HCT116 (cell line): ENCODE measurements around the gene PHC3. TPM values are rescaled to one million over a fixed set of nuclear protein-coding genes. Genes with fewer than 3 reads are reported as not detected.

Experiments used
- ATAC-seq: fragments of 200-7000 bp; cut with Tn5 transposase; 2 replicates; pipeline ENCODE4 v1.9.1; 2020; ENCODE audit warnings: mild to moderate bottlenecking, moderate library complexity
- BruUV-seq: library from RNA; stranded (reverse); fragments of 400-500 nt; replicated peaks from 2 replicates; lab custom pipeline; 2021; lab: Mats Ljungman, UMichigan
- CTCF ChIA-PET: fragments of 300-600 bp; sonication (Branson Sonifier 250); formaldehyde crosslinking; loops from one replicate; lab custom pipeline; 2021; ENCODE audit warnings: antibody characterized with exemption; lab: Charles Lee
- POLR2A ChIA-PET: fragments of 300-600, 350-600 bp; sonication (Branson Sonifier 250); formaldehyde crosslinking; loops from one replicate; lab custom pipeline; 2021; ENCODE audit warnings: antibody characterized with exemption; lab: Charles Lee
- RAD21 ChIA-PET, 2 experiments: fragments of 300-600 bp; sonication (Branson Sonifier 250); formaldehyde crosslinking; loops; one replicate each; lab custom pipeline; 2023; ENCODE audit warnings: low total read pairs in 2 of 2; ENCODE audit not compliant: uncharacterized antibody in 2 of 2, unreplicated experiment in 2 of 2, low non-redundant PET in 1 of 2; lab: Charles Lee
- DNase-seq: peaks from one replicate; pipeline ENCODE4 v3.0.0-alpha.2; 2010; ENCODE audit warnings: low read depth, low spot score
- H2AFZ ChIP-seq: fragments of 200-600 bp; shearing (Covaris generic), sonication (generic); 2 replicates; pipeline ENCODE4 v1.6.1; 2017; ENCODE audit warnings: low read depth, mixed run types, mixed read lengths, antibody characterized with exemption, low read length; ENCODE audit not compliant: poor library complexity, severe bottlenecking
- H3K27ac ChIP-seq: 2 replicates; pipeline ENCODE4 v1.5.1; 2012; ENCODE audit warnings: low read depth, low read length
- H3K27me3 ChIP-seq: fragments of 200-600 bp; sonication (generic); 2 replicates; pipeline ENCODE4 v1.6.1; 2016; ENCODE audit warnings: mixed run types, low read length, mixed read lengths; ENCODE audit not compliant: insufficient read depth
- H3K36me3 ChIP-seq, 2 experiments: fragments of 200-500 bp in 1 of 2; fragments of 200-600 bp in 1 of 2; sonication (Bioruptor generic) in 1 of 2; sonication (generic) in 1 of 2; 2 replicates each; pipeline versions ENCODE4 v1.5.1 to v1.6.1; 2014 to 2016; ENCODE audit warnings: low read length in 2 of 2, inconsistent platforms in 1 of 2, mixed read lengths in 1 of 2, mixed run types in 1 of 2; ENCODE audit not compliant: insufficient read depth in 2 of 2, control insufficient read depth in 1 of 2
- H3K4me1 ChIP-seq, 2 experiments: fragments of 200-600 bp in 1 of 2; sonication (generic) in 1 of 2; 2 replicates each; pipeline versions ENCODE4 v1.5.1 to v1.6.1; 2012 to 2017; ENCODE audit warnings: low read length in 2 of 2, inconsistent platforms in 1 of 2, mild to moderate bottlenecking in 1 of 2, mixed read lengths in 1 of 2, mixed run types in 1 of 2, moderate library complexity in 1 of 2; ENCODE audit not compliant: insufficient read depth in 2 of 2, control insufficient read depth in 1 of 2
- H3K4me2 ChIP-seq: fragments of 200-600 bp; sonication (generic); 2 replicates; pipeline ENCODE4 v1.6.1; 2017; ENCODE audit warnings: mixed run types, low read length, mixed read lengths
- H3K4me3 ChIP-seq, 2 experiments: fragments of 200-600 bp in 1 of 2; sonication (generic) in 1 of 2; replicated peaks in 1 of 2; 2 replicates each; pipeline ENCODE4 v1.5.1; 2011 to 2016; ENCODE audit warnings: low read length in 2 of 2, control low read depth in 1 of 2, low read depth in 1 of 2, mild to moderate bottlenecking in 1 of 2, mixed read lengths in 1 of 2, mixed run types in 1 of 2
- H3K79me2 ChIP-seq: fragments of 200-600 bp; sonication (generic); 2 replicates; pipeline ENCODE4 v1.6.1; 2017; ENCODE audit warnings: mild to moderate bottlenecking, mixed run types, low read length, moderate library complexity, mixed read lengths; ENCODE audit not compliant: insufficient read depth
- H3K9ac ChIP-seq: fragments of 200-600 bp; sonication (generic); 2 replicates; pipeline ENCODE4 v1.6.1; 2016; ENCODE audit warnings: low read length, mixed read lengths
- H3K9me2 ChIP-seq: fragments of 200-600 bp; sonication (generic), shearing (Covaris generic); 2 replicates; pipeline ENCODE4 v1.6.1; 2017; ENCODE audit warnings: mixed run types, mild to moderate bottlenecking, moderate library complexity; ENCODE audit not compliant: insufficient read depth
- H3K9me3 ChIP-seq, 2 experiments: fragments of 200-500 bp in 1 of 2; fragments of 200-600 bp in 1 of 2; sonication (Bioruptor generic) in 1 of 2; sonication (generic) in 1 of 2; 2 replicates each; pipeline ENCODE4 v1.6.1; 2014 to 2017; ENCODE audit warnings: low read length in 2 of 2, mixed read lengths in 2 of 2, inconsistent platforms in 1 of 2, low read depth in 1 of 2, mild to moderate bottlenecking in 1 of 2, mixed run types in 1 of 2, moderate library complexity in 1 of 2; ENCODE audit not compliant: control insufficient read depth in 1 of 2, insufficient read depth in 1 of 2
- H4K20me1 ChIP-seq: fragments of 200-600 bp; sonication (generic), shearing (Covaris generic); 2 replicates; pipeline ENCODE4 v1.6.1; 2017; ENCODE audit warnings: mixed run types, mild to moderate bottlenecking, moderate library complexity; ENCODE audit not compliant: insufficient read depth
- EGR1 ChIP-seq: IDR thresholded peaks from 2 replicates; pipeline ENCODE4 v1.6.1; 2012; ENCODE audit warnings: low read depth
- EZH2 ChIP-seq: fragments of 200-600 bp; sonication (generic); IDR thresholded peaks from 2 replicates; pipeline ENCODE4 v1.6.1; 2017; ENCODE audit warnings: antibody characterized with exemption, mixed run types
- EZH2phosphoT487 ChIP-seq: fragments of 200-600 bp; IDR thresholded peaks from 2 replicates; pipeline ENCODE4 v1.6.1; 2018; ENCODE audit warnings: antibody characterized with exemption, borderline replicate concordance
- JUND ChIP-seq: IDR thresholded peaks from 2 replicates; pipeline ENCODE4 v1.6.1; 2012
- MAX ChIP-seq: IDR thresholded peaks from 2 replicates; pipeline ENCODE4 v1.6.1; 2012
- POLR2A ChIP-seq: IDR thresholded peaks from 2 replicates; pipeline ENCODE4 v1.7.0; 2011; ENCODE audit warnings: borderline replicate concordance; ENCODE audit not compliant: insufficient read depth, insufficient read length; ENCODE audit errors: extremely low read depth
- ZBTB33 ChIP-seq: IDR thresholded peaks from 2 replicates; pipeline ENCODE4 v1.6.1; 2011; ENCODE audit warnings: mild to moderate bottlenecking, low read length, moderate library complexity; ENCODE audit not compliant: insufficient replicate concordance; ENCODE audit errors: extremely low read depth
- intact Hi-C: fragments of 100-400 bp; cut with micrococcal nuclease; formaldehyde crosslinking; loops from 2 replicates; pipeline ENCODE4 v1.10.0; 2022
- total RNA-seq: library from RNA; stranded (reverse); gene quantifications from one replicate; pipeline ENCODE4 v1.2.1, GENCODE V29; 2021; ENCODE audit not compliant: unreplicated experiment

PHC3 gene
- total RNA-seq, 1 experiment from 2014 or later: 40.1 TPM

GRCh38 chr3:170163956-170164645 is 17.4 kb downstream of the PHC3 start:
- H3K79me2 ChIP-seq: peaks cover 93% of the 10 kb centered on the region
- CTCF ChIA-PET: no interaction called here
- no peak overlapping the region for H3K27ac ChIP-seq
- TF ChIP-seq POLR2A (no peak), ZBTB33 (no peak), EZH2phosphoT487 (no peak)
- TF ChIP-seq, all 23 proteins: peak for 0
- DNase-seq (no peak), ATAC-seq (no peak)
- H3K4me2 ChIP-seq: no peak overlapping the region
- H3K4me3 ChIP-seq: no peak overlapping the region
- H3K9me3 ChIP-seq: no peaks in the 10 kb centered on the region
- BruUV-seq: no TSS peak
- no peaks in the 10 kb centered on the region for H3K4me1 ChIP-seq
- peaks cover 5% of the 10 kb centered on the region; the same call in 1 of the 2 replicates for H4K20me1 ChIP-seq
- RAD21 ChIA-PET: no interaction called here
- H3K36me3 ChIP-seq: peaks cover 3 to 29% of the 10 kb centered on the region in 2 experiments; a peak in 3 of 4 replicates
- no peaks in the 10 kb centered on the region for H3K27me3 ChIP-seq
- no peak overlapping the region for H3K9ac ChIP-seq
- POLR2A ChIA-PET: no interaction called here
- H3K9me2 ChIP-seq: no peaks in the 10 kb centered on the region; the same call in 1 of the 2 replicates
- intact Hi-C loops: no loop called here
- no peak overlapping the region for H2AFZ ChIP-seq

GRCh38 chr3:170162630-170163029 is 18.9 kb downstream of the PHC3 start:
- ChIA-PET CTCF (no interaction called here), RAD21 (no interaction called here), POLR2A (no interaction called here)
- H3K9me2 ChIP-seq: no peaks in the 10 kb centered on the region; the same call in 1 of the 2 replicates
- ATAC-seq: no peak
- no peaks in the 10 kb centered on the region for H3K9me3 ChIP-seq
- no peak overlapping the region for H3K4me2 ChIP-seq
- H3K79me2 ChIP-seq: peaks cover 94% of the 10 kb centered on the region
- no peak overlapping the region for H2AFZ ChIP-seq
- H3K36me3 ChIP-seq: peaks cover 0 to 22% of the 10 kb centered on the region in 2 experiments; a peak in 1 of 4 replicates
- H3K27me3 ChIP-seq: no peaks in the 10 kb centered on the region
- no peak overlapping the region for H3K4me3 ChIP-seq
- TF ChIP-seq JUND: no peak
- no peak for TF ChIP-seq EGR1
- no peak for TF ChIP-seq EZH2
- no peak for TF ChIP-seq MAX
- TF ChIP-seq, all 23 proteins: peak for 0
- peaks cover 6% of the 10 kb centered on the region; the same call in 1 of the 2 replicates for H4K20me1 ChIP-seq
- no peak overlapping the region for H3K9ac ChIP-seq
- H3K4me1 ChIP-seq: no peaks in the 10 kb centered on the region
- H3K27ac ChIP-seq: no peak overlapping the region
- intact Hi-C loops: no loop called here
- DNase-seq: no peak
- BruUV-seq: TSS peak; percentile 12
